Stimulated activated CD4-positive, alpha-beta T cell treated with anti-CD3 and anti-CD28 coated beads, TNF-alpha, amount 100 ng/mL, for 48 hours (primary cell): ENCODE measurements around the gene CD3D.

Experiments used
- DNase-seq, 3 donors: peaks; one replicate each; pipeline ENCODE4 v3.0.0-alpha.2; 2020; ENCODE audit warnings: low read depth in 3 of 3

The CD3D gene

DNA sequence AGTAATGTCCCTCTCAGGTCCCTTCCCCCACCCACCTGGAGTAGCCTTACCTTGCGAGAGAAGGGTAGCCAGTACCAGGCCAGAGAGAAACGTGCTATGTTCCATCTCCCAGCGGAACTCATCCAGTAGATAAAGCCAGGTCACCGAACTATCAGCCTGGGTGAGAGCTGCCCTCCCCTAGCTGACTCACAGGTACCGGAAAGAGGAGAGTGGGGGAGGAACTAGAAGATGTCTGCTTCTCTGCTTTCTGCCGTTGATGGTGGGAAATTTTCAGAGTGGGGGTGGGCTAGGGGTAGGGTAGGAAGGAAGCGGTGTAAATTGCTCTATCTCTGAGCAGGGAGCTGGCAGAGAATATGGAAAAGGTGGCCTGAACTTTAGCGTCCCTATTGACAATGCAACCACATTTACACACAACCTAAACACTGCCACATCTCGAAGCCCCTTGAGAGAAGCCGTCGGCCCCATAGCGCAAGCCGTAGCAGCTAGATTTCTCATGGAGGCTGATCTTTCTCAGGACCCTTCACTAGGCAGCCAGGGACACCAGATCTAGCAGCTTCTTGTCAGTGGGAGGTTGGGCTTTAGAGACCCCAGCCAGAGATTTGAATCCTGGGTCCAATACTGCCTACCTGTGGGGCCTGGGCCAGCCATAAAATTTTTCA is at the start of gene CD3D:
Gene CD3D, minus strand, starts transcription at position 203 of the 659 bp plus-strand sequence. Its CDS starts 98 bp downstream, at position 105.
- DNase-seq, result peak in 2 of 3 donors; percentile 43 to 59

DNA sequence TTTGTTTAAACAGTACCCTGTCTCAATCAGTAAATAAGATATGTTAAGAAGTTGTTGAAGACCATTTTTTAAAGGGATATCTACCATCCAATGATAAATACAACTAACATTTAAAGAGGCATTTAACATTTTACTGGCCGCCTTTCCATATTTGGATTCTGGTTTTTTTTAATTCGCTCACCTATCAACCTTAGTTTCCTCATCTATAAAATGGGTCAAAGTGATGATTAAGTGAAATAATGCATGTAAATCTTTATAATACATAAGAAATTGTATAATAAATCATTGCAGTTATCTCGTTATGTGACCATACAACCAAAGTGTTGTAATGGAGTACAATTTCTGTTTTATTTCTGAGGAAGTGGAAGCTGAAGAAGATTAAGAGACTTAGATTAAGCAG is 41.2 kb upstream of the CD3D start:
- DNase-seq, result no peak

DNA sequence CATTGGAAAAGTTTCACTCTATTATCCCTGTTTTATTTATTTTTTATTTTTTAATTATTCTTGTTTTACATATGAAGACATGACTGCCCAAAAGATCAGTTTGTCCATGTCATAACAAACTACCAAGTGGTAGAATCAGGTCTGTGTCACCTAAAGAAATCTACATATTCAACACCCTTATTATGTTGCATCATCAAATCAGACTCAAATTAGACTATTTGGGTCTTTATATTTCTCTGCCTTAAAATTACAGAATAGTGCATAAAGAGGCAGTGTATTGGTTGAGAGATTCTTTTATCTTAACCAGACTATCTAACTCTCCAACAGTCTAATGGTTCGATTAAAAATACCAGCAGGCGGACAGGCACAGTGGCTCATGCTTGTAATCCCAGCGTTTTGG is 40.4 kb upstream of the CD3D start:
- DNase-seq, result no peak

DNA sequence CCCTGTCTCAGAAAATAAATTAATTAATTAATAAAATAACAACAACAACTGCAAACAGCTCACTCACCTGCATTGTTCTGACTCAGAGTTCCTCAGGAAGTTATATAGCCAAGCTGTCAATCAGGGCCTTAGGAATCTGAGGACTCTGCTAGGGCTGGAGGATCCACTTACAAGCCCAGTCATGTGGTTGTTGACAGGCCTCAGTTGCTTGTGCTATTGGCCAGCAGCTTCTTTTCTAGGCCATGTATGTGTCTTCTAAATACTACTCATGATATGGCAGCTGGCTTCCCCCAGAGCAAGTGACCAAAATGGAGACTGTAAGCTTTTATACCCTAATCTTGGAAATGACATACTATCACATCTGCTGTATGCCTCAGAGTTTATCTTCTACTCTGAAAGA is 38.1 kb upstream of the CD3D start:
- no peak for DNase-seq

DNA sequence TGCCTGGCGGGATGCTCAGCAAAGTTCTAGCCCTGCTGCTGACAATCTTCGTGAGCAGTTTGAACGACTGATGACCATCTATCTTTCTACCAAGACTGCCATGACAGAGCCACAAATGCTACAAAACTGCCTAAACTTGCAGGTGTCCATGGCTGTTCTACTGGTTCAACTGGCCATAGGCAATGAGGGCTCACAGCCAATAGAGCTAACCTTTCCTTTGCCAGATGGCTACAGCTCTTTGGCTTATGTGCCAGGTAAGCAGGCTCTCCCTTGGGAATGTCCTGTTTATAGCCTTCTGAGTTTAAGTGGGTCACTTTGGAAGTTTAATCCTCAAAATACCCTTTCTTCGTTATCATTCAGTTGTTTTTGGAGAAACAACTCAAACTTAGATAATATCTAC is 37.0 kb upstream of the CD3D start:
- DNase-seq, result no peak

DNA sequence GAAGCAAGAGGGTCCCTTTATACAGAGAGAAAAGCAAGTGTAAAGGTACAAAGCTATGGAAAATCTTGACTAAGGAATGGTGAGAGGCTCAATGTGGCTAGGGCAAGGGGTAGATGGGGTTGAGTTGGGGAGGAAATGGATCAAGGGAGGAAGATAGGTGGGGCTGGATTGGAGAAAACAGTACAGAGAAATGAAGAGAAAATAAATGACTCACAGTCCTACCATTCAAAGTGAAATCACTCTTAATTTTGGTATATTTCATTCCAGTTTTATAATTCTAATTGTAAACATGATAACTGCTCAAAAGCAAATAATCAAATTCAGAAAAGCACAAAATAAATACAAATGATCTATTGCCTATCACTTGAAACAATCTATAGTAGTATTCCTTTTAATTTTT is 33.5 kb upstream of the CD3D start:
- DNase-seq, result no peak

DNA sequence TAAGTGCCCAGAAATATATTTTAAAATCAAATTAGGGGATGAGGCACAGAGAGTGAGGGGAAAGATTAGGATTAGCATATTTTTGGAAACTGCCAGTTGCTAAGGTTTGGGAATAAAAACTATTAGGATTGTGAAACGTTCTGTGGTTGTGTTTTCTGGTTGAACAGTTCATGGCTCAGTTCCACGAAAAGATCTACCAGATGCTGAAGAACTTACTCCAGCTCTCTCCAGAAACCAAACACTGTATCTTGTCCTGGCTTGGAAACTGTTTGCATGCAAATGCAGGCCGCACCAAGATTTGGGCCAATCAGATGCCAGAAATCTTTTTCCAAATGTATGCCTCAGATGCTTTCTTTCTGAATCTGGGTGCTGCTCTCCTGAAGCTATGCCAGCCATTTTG is 32.2 kb upstream of the CD3D start:
- no peak for DNase-seq

DNA sequence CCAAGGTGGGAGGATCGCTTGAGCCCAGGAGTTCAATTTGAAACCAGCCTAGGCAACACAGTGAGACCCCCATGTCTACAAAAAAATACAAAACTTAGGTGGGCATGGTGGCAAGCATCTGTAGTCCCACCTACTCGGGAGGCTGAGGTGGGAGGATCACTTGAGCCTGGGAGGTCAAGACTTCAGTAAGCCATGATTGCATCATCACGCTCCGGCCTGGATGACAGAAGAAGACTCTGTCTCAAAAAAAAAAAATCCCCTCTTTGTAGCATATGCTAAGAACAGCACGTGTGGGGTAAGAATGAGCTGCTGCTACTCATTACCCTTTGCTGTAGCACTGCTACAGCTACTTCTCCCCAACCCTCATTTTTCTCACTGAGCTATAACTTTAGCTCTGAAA is 31.4 kb upstream of the CD3D start:
- DNase-seq, result no peak

DNA sequence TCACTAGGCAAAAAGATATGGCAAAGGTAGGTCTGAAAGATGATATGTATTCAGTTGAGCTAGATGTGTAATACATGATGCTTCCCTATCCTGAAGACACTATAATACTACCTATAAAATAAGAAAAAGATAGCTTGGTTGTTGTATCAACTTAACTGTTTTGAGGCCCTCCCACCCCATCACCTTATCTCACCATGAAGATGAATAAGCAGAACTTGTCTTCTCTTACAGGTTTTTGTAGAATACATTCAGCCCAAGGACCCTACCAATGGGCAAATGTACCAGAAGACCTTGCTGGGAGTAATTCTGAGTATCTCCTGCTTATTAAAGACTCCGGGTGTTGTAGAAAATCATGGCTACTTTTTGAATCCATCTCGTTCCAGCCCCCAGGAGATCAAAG is 30.8 kb upstream of the CD3D start:
- no peak for DNase-seq

DNA sequence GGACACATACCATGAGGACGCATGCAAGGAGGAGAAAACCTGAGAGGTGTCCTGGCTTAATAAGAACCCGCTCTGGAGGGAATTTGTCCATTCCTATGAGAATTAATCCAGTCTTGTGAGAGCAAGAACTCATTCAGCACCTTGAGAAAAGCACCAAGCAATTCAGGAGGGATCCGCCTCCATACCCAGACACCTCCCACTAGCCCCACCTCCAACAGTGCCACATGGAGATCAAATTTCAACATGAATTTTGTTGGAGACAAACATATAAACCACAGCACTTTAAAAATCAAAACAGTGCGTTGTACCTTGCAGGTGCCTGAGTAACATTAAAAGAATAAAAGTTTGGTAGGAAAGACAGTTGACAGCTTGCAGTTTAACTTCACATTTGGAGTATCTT is 28.3 kb upstream of the CD3D start:
- DNase-seq, result no peak

DNA sequence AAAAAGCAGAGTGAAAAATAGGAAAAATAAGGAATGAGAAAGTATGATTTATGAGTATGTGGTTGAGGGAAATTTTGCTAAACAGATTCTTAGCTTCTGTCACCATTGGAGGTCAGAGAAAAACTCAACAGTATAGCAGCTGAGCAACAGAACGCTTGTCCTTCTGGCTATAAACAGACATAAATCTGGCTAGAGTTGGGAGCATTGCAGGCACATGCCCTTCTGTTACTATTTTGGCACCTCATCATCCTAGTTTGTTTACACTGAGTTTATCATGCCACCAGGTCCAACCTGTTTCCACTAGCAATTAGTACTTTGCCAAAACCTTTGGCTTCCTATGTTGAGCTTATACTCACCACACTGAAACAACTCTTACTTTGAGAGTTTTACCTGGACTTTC is 23.8 kb upstream of the CD3D start:
- no peak for DNase-seq

DNA sequence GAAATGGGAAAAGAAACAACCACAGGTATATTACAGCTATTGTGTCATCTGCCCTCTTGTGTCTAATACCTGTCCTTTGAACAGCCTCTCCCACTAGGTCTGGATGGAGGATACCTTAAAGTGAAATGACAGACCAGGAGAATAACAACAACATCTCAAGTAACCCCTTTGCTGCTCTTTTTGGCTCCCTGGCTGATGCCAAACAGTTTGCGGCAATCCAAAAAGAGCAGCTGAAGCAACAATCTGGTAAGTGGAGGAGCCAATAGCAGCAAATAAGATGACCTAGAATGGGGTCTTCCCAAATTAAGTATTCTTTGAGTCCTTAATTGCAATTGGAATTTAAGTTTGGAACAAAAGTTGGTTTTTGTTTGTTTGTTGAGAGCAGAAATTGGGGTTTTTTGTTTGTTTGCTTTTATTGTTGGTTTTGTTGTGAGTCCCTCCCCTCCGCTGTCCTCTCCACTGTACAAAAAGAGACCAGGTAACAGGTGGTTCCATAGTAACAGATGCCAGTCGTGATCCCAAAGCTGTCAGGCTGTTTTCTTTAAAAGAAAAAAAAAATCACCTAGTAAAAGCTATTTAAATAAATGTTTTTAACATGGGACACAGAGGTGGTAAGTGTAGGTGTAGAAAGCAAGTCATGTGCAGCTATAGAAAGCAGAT is 22.6 kb upstream of the CD3D start:
- DNase-seq, result no peak

DNA sequence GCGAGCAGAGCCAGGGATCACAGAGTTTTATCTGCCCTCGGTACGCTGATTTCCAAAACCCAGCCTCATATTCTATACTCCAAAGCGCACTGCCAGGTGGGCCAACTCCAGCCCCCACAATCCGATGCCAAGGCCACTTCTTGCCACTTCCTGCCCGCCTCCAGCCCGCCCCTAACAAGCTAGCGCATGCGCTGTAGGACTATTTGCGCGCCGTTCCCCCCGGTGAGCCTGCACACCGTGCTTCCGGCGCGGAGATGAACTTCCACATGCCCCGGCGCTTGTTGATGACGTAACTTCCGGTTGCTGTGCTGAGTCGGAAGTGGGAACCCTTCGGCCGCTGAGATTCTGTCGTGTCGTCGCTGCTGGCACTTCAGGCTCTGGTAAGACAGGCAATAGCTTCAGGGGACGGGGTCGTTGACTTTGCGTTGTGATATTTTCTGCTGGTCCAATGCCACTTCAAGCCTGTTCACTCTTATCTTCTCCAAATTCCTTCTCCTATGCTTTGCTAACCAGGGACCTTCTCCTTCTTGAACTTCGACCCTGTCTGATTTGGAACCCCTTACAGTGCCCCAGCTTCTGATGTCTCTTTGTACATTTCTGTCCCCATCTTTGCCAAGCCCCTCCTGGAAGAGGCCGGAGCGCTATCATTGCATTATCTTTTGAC is 16.9 kb upstream of the CD3D start, which contains the start of gene UBE4A:
Gene UBE4A, plus strand, starts transcription at position 306 of the 664 bp plus-strand sequence. CDS start 5,481 bp downstream, outside the sequence.
- DNase-seq, result peak; percentile 95 to 98 (median 98)

DNA sequence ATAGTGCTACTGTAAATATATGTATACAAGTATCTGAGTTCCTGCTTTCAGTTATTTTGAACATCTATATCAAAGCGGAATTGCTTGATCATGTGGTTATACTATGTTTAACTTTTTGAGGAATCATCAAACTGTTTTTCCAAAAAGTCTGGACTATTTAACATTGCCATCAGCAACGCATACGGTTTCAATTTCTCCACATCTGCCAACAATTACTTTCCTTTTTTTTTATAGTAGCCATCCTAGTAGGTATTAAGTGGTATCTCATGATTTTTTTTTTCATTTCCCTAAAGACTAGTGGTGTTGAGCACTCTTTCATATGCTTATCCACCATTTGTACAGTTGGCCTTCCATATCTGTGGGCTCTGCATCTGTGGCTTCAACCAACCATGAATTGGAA is 15.6 kb upstream of the CD3D start:
- DNase-seq, result no peak

DNA sequence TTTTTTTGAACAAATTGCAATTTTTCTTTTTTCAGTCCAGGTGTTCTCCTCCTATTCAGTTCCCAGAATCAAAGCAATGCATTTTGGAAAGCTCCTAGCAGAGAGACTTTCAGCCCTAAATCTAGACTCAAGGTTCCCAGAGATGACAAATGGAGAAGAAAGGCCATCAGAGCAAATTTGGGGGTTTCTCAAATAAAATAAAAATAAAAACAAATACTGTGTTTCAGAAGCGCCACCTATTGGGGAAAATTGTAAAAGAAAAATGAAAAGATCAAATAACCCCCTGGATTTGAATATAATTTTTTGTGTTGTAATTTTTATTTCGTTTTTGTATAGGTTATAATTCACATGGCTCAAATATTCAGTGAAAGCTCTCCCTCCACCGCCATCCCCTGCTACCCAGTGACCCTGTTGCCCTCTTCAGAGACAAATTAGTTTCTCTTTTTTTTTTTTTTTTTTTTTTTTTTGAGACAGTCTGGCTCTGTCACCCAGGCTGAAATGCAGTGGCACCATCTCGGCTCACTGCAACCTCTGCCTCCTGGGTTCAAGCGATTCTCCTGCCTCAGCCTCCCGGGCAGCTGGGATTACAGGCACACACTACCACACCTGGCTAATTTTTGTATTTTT is 10.7 kb upstream of the CD3D start:
- DNase-seq, result no peak

DNA sequence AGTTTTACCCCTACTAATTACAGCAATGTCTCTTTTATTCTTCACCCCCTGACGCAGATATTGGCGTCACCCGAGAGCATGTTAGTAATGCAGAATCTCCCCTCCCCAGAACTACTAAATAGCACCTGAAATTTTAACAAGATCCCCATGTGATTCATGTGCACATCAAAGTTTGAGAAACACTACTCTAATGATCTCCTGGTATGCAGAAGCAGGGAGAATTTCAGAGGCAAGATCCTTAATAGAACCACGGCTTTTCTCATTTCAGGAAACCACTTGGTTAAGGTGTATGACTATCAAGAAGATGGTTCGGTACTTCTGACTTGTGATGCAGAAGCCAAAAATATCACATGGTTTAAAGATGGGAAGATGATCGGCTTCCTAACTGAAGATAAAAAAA is 7.0 kb upstream of the CD3D start:
- DNase-seq, result no peak

DNA sequence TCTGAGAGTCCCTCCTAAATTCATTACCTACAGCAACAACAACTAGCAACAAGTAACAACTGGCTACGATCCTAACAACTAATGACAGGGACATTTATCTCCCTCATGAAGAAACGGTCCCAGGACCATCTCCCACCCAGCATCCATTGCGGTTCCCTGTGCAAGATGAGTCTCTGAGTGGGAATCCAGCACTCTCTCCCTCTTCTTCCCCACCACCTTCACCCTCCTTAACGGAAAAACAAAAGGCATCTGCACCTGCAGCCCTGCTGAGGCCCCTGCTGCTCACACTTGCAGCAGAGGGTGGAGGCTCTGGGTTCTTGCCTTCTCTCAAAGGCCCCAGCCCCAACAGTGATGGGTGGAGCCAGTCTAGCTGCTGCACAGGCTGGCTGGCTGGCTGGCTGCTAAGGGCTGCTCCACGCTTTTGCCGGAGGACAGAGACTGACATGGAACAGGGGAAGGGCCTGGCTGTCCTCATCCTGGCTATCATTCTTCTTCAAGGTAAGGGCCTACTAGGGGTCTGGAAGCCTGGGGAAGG is 1.5 kb upstream of the CD3D start, which contains the start of gene CD3G:
Gene CD3G, plus strand, starts transcription at position 364 of the 535 bp plus-strand sequence. Its CDS starts 80 bp downstream, at position 444.
- peak; percentile 37 to 71 (median 59) for DNase-seq

DNA sequence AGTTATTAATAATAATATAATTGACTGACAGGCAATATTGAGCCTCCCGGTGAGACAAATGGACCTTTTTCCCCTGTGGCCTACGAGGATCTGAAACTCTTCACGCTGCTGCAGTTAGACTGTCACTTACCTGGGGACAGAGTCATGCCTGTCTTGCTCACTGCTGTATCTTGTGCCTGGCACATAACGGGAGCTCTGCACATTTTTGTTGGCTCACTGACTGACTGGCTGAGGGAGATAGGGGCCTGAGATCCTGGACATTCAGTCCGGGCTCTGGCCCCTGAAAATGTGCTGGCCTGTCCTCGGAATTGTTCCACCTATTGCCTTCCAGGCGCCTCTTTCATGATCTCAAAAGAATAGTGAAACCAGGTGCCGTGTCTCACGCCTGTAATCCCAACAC is 743 bp upstream of the CD3D start:
- DNase-seq, result no peak

DNA sequence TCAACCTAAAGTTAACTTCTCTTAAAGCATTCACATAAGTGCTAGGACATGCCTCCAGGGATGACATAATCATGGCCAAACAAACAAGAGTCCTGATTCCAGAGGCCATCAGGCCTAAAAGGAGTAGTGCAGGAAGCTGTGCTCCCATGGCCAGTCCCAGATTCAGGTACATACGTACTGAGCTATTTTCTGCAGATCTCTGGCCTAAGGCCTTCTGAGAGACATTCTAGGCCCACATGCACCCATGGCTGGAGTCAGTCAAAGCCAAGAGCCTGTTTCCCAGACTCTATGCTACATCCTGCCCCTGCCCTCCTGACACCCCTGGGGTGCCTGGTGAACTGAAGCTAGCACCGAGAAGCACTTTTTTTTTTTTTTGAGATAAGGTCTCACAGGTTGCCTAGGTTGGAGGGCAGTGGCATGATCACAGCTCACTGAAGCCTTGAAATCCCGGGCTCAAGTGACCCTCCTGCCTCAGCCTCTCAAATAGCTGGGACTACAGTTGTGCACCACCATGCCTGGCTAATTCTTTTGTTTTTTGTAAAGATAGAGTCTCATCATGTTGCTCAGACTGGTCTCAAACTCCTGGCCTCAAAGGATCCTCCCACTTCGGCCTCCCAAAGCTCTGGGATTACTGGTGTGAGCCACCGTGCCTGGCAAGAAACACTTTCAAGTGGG is 553 bp downstream of the CD3D start:
- DNase-seq, result no peak

DNA sequence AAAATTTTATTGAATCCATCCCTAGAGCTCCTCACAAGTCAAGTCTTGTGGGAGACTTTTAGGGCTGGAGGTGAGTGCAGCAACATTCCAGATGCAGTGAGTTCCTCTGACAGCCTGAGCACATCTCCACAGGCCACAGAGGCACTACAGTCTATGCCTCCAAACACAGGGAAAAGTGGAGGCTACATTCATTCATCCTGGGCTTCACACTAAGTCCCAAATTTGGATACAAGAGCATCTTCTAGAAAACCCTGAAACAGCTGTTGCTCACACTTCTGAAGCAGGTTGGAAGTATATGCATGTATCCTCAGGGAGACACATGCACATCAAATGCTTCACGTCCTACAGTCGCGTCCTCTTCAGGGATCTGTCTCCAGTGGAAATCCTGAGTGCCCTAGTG is 1.2 kb downstream of the CD3D start:
- DNase-seq, result no peak

DNA sequence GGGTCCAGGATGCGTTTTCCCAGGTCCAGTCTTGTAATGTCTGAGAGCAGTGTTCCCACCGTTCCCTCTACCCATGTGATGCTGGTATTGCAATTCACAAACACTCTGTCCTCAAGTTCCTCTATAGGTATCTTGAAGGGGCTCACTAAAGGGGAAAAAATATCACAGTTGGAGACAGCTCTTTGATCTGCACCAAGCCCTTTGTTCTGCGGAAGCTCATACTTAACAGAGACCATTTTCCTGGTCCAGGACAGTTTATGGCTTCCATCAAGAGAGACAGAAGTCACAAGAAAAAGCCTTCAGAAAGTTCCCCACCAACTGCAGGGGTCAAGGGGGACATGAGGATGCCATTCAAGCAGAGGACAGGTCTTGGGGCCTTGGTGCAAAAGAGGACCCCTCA is 2.1 kb downstream of the CD3D start:
- no peak for DNase-seq
